GM19238 (cell line): ENCODE results near the gene S100A8.
"Not testable (repeated sequence)": the region's sequence is repeated elsewhere in the genome, so short reads cannot be mapped to it uniquely, and the experiment has no call there.

ENCODE experiments used
- DNase-seq: peaks from one replicate; pipeline ENCODE4 v3.0.0; 2011; ENCODE audit warnings: low spot score; ENCODE audit not compliant: insufficient read length

The S100A8 gene

DNA sequence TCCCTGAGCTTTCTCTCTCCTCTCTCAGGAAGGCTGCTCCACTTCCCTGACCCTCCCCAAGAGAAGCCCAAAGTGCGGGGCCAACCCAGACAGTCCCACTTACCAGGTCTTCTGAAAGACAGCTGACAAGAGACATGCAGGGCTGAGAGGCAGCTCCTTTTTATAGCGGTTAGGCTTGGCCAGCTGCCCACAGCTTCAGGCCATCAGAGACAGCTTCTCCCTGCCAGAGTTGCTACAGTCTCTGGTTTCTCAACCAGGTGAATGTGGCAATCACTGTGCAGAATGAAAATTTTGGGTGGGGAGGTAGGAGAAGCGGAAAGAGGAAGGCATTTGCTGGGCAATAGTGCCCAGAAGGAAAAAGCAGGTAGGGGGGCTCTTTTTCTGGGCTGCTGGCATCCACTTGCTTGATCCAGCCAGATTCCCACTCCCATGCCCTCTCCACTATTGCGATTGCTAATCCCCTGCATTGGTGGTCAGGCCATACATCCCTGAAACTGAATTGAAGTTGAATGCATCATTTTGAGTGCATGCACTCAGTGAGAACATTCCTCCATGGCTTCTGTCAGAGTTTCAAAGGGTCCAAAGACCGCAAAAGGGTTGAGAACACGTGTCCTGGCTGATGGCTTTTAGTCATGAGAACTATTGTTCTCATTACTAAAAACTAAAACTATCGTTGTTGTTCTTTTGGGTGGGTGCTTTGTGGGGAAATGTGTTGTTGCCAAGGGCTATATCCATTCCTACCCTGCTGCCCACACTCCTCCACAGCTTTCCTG lies at the start of gene S100A8:
S100A8 (minus strand) TSS at position 136 of the 773 bp plus-strand sequence. CDS start 538 bp downstream, outside the sequence.
- DNase-seq = no peak

- no peak for DNase-seq
Measured at GRCh38 chr1:153439273-153439672, 48.4 kb upstream of the S100A8 start.

DNA sequence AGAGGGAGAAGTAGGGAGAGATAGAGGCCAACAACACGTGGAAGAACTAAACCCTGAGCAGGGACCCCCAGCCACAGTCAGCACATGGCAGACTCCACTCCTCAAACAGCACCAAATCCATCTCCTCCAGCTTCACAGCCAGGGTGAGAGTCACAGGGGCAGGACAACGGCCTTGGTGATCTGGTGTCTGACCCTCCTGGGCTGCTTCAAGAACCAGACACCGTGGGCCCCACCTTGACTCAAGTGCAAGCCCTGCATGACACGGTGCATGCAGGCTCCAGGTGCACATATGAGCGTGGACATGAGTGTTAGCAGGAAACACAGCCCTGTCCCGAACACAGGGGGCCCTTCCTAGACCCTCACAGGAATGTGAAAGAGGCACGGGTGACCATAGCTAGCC lies 47.7 kb upstream of the S100A8 start:
- DNase-seq = no peak

DNA sequence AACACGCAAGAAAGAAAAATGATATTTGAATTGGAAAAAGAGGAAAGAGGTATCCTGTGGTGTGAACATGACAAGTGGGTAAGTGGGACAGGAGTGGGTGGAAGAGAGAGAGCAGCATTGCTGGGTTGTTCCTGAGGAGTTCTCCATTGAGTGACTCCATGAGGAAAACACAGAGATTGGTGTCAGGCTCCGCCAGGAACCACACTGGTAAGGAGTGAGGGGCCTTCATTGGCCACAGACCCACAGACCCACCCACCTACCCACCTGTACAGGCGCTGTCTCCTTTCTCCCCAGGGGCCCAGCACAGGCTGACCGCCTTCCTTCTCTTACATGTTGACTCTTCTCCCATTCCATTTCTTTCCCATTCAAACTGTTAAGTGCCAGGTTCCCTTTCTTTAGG lies 46.4 kb upstream of the S100A8 start:
- no peak for DNase-seq

DNA sequence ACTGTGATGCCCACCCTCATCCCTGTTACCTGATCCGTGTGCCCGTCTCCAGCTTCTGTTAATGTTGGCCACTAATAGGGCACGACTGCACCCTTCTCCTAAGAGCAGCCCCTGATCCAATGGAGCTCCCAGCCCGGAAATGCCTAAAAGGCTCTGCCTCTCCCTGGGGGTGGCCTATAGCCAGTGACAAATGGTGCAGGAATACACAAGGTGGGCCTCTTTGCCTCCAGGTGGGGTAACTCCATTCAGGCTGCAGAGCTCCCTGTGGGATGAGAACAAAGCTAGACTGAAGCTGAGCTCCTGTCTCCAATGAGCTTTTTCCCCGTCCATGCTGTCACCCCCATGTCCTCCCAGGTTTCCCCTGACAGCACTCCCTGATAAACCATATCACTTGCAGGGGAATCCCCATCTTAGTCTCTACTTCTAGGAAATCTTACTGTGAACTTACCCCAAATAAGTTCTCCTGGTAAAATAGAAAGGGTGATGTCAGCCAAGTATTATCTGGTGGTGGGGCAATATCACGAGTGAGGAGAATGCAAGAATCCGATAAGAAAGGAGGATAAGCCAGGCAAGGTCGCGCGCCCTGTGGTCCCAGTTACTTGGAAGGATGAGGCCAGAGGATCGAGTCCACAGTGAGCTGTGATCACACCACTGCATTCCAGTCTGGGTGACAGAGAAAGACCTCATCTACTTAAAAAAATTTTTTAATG lies 44.0 kb upstream of the S100A8 start:
- no peak for DNase-seq

- no peak for DNase-seq
Measured at GRCh38 chr1:153432874-153433681, 42.2 kb upstream of the S100A8 start.

GRCh38 chr1:153431928-153432327 lies 41.1 kb upstream of the S100A8 start:
- DNase-seq = no peak

DNA sequence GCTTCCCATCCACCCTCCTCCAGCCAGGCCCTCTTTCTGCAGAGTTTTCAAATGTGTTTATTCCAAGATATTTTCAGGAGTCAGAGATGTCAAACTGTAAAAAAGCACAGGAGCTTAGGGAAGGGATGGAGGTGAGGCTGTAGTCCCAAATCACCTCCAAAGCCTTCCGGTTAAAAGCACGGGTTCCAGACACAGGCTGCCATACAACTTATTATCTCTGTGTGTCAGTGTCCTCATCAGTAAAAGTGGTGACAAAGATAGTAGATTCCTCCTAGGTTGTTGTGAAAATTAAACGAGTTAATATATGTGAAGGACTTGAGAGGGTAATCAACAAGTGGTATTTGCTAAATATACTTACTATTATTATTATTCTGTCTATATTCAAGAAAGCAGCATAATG lies 40.6 kb upstream of the S100A8 start:
- no peak for DNase-seq

DNA sequence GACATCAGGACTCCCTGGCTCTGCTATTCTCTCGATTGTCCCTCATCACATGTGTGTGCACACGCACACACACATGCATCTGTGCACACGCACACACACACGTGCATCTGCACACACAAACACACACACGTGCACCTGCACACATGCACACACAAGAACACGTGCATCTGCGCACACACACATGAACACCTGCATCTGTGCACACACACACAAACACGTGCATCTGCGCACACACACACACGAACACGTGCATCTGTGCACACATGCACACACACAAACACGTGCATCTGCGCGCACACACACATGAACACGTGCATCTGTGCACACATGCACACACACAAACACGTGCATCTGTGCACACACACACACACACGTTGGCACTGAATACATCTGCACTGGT lies 40.1 kb upstream of the S100A8 start:
- no peak for DNase-seq

DNA sequence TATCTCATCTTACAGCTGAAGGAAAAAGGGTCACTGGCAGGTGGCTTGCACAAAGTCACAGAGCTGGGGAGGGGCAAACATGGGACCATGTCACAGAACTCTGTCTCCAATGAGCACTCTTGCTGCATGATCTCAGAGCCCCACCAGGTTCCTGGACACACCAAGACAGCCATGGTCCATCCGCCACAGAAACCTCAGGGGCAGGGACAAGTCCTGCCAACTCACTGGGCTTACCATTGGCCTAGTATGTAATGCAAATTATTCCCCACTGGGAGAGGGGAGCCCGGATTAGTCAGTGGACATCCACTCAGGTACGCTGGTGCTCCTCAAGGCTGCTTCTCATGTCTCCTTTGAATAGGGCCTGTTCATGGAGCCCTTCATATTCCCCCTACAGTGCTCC lies 39.7 kb upstream of the S100A8 start:
- no peak for DNase-seq

DNA sequence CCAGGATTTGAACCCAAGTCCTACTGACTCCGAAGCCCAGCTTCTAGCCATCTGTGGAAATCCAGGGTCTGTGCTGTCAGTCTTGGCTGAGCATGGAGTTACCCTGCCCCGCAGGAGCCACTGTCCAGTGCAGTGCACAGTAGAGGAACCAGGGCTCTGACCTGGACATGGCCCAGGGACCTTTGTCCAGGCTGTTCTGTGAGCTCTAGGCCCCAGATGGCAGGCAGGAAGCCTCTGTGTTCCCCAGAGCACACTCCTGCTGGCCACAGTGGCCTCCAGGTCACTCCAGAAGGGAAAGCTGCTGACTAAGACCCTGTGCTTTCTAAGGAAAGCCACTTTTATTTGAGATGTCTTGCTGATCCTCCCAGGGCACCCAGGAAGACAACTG lies 39.3 kb upstream of the S100A8 start:
- DNase-seq = no peak

DNA sequence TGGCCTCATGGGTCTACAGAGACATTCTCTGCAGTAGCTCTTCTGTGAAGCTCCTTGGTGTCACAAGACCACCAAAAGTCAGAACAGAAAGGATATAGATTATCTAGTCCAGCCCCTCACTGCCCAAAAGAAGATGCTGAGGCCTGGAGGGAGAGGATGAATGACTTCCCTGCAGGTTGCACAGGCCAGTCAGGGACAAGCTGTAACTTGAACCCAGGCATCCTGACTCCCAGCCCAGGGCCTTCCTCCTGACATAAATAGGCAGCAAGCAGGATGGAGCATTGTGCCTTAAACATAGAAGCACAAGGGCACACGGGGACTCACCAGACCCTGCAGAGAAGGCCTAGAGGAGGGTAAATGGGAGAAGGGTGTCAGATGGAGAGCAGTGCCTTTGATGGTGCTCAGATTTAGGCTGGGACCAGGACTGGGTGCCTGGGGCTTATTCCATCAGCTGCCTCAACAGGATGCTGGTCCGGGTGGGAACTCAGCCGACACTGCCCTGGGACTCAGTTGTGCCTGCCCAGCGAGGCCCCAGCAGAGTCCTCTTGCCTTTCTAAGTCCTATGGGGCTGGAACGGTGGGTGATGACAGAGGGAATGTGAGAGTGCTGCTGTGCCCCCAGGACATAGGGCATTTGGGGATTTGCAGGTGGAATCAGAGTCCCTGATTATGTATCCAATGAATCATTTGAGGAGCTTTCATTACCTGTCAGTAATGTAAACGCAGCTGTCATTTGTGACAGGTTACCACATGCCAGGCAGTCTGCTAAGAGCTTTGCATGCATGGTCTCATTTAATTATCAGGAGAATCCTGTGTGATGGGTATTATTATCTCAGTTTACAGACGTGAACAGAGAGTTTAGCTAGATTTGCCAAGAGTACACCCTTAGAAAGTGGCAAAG lies 38.6 kb upstream of the S100A8 start:
- DNase-seq = no peak

GRCh38 chr1:153428791-153429190 lies 37.9 kb upstream of the S100A8 start:
- no peak for DNase-seq

GRCh38 chr1:153428073-153428638 lies 37.3 kb upstream of the S100A8 start:
- no peak for DNase-seq

- no peak for DNase-seq
Measured at GRCh38 chr1:153426809-153427208, 35.9 kb upstream of the S100A8 start.

DNA sequence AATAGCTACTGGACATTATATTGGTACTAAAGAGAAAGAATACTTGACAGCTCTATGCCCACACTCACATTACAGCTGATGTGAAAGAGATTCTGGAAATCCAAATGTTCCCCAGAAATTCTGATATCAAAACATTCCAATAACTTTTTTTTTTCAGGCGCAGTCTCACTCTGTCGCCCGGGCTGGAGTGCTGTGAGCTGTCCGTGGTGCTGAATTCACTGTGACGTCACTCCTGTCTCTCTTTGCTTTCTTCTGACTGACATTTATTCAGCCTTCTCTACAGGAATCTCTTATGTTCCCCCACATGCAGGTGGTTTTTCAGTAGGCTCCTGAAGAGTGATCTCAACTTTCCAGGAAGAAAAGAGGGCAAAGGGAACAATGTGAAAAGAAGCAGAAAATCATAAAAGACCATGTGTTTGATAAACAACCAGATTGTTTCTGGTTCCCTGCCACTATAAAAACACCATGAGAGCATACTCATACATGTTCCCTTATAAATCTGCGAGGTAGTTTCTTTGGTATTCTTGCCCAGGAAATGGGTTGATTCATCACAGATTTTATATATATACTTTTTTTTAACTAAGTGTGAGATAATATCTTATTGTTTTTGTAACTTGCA lies 31.7 kb upstream of the S100A8 start:
- no peak for DNase-seq

GRCh38 chr1:153420306-153420705 lies 29.4 kb upstream of the S100A8 start:
- no peak for DNase-seq

DNA sequence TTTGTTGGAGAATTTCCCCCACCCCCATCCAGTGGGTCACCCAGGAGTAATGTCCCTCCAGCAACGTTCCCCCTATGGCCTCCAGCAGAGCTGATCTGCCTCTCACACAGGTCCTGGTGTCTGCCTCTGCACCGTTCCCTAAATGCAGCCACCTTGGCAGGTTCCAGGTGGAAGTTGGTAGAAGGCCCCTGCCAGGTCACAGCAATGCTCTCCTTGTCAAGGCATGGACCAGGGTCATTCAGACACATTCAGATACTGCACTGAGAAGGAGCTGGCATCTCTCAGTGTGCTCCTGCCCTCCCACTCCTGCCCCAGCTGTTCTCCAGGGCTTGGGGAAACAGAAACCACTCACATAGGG lies 28.5 kb upstream of the S100A8 start:
- DNase-seq = not testable (repeated sequence)

GRCh38 chr1:153418758-153419435 lies 28.0 kb upstream of the S100A8 start:
- not testable (repeated sequence) for DNase-seq
